A172 (cell line): ENCODE results near the gene RPLP2. TPM values are rescaled to one million over a fixed set of nuclear protein-coding genes. Genes with fewer than 3 reads are reported as not detected.

Experiments used
- DNase-seq: peaks from one replicate; pipeline ENCODE4 v3.0.0-alpha.2; 2015; ENCODE audit warnings: low spot score
- total RNA-seq: library from RNA; depleted of rRNA; stranded (reverse); fragments of >200 nt; shearing (Covaris generic); gene quantifications from 2 replicates; pipeline ENCODE4 v1.2.3, GENCODE V29; 2014

Gene RPLP2
- total RNA-seq, 1 experiment from 2014 or later = 585 TPM

- DNase-seq = no peak
Observed at GRCh38 chr11:823441-824291, 13.9 kb downstream of the RPLP2 start.

DNA sequence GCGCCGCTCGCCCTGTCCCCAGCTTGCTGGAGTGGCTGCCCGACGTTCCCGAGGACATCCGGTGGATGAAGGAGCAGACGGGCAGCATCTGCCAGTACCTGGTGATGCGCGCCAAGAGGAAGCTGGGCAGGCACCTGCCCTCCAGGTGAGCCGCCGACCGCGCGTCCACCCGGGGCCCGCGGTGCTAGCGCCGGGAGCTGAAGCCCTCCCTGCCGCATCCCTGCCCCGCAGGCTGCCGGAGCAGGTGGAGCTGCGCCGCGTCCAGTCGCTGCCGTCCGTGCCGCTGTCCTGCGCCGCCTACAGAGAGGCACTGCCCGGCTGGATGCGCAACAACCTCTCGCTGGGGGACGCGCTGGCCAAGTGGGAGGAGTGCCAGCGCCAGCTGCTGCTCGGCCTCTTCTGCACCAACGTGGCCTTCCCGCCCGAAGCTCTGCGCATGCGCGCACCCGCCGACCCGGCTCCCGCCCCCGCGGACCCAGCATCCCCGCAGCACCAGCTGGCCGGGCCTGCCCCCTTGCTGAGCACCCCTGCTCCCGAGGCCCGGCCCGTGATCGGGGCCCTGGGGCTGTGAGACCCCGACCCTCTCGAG lies 14.6 kb downstream of the RPLP2 start:
- DNase-seq = no peak

- DNase-seq = no peak
Observed at GRCh38 chr11:824942-825341, 15.2 kb downstream of the RPLP2 start.

DNA sequence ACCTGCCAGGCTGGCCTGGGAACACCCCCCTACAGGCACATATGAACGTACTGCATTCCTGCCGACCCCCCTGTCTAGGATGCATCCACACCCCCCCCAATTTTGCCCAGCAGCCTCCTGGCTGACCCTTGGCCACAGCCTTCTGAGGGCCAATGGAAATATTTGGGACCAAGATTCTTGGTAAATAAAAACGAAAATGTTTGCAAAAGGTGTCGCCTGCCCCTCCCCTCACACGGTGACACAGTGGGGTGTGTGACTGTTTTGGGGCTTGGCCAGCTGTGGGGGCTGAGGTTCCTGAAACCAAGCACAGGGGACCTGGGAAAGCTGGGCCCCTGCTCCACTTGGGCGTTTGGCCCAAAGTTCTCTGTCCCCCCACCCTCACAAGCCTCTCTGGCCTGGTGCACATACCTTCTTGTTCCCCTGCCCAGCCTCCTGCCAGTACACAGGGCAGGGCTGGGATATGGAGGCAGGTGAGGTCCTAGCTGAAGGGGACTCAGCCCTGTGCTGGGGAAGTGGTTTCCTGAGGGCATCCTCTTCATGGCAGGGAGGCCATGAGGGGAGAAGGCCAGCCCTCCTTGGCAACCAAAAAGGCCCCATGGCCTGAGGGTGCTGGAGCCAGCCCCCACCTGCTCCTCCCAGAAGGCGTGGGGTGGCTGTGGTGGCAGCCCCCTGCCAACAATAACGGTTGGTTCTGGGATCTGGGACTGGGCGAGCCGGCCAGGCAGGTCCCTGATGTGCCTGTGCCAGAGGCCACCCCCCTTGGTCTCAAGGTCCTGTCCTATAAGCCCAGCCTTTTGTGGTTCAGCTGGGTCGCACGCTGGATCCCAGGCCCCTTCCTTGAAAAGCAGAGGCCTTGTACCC lies 15.8 kb downstream of the RPLP2 start:
- DNase-seq = no peak

- no peak for DNase-seq
Observed at GRCh38 chr11:826227-826621, 16.5 kb downstream of the RPLP2 start.

DNA sequence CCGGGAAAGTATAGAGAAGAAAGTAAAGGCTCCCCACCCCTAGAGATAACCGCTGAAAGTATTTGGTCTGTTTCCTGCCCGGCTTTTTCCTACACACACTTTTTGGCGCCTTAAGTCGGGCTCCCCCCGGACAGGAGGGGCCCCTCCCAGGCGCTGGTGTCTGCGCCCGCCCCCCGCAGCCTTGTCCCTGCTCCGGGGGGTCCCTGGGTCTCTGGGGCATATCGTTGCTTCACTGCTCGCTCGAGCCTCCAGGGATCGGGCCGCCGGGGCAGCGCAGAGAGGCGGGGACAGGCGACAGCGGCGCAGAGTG lies 17.0 kb downstream of the RPLP2 start:
- no peak for DNase-seq

- no peak for DNase-seq
Observed at GRCh38 chr11:827146-827896, 17.6 kb downstream of the RPLP2 start.

GRCh38 chr11:827897-828192 lies 18.1 kb downstream of the RPLP2 start, which contains the start of gene CRACR2B:
Gene CRACR2B (plus strand): TSS chr11:827919. CDS start chr11:828608, 689 bp downstream.
- DNase-seq = no peak

DNA sequence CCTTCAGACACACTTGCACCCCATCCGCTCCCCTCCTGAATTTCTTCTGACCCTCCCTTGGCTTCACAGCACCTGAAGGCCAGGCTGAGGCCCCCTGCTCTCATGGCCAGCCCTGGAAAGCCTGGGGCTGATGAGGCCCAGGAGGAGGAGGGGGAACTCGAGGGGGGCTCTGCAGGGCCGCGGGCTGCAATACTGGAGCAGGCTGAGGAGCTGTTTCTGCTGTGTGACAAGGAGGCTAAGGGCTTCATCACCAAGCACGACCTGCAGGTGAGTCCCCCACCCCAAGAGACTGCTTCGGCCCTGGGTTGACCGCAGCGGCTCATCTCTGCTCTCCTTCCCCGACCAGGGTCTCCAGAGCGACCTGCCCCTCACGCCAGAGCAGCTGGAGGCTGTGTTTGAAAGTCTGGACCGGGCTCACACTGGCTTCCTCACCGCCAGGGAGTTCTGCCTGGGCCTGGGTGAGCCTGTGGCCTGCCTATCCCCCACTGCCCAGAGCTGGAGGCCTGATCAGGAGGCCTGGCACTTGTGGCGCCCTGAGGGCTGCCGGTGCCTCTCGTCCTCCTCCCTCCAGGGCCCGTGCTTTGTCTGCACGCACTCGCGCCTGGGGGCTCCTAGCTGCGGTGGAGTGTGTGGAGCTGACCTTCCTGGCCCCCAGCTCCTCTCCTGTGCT lies 18.9 kb downstream of the RPLP2 start:
- DNase-seq = no peak

GRCh38 chr11:829176-829846 lies 19.5 kb downstream of the RPLP2 start:
- no peak for DNase-seq

DNA sequence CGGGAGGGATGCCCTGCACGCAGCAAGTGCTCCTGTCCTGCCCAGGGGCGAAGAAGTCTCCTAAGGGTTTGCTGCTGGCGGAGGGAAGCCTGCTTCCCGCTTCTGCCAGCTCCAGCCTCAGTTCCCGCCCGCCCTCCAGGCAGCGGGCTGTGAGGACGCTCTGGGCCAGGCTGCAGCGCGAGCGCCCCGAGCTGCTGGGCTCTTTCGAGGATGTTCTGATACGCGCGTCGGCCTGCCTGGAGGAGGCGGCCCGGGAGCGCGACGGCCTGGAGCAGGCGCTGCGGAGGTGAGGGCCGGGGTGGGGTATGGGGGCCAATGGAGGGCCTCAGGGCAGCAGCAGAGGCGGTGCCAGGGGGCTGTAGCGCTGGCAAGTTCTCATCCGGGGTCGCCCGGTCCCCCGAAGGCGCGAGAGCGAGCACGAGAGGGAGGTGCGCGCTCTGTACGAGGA lies 20.1 kb downstream of the RPLP2 start:
- no peak for DNase-seq

- no peak for DNase-seq
Observed at GRCh38 chr11:830295-831117, 20.7 kb downstream of the RPLP2 start.

DNA sequence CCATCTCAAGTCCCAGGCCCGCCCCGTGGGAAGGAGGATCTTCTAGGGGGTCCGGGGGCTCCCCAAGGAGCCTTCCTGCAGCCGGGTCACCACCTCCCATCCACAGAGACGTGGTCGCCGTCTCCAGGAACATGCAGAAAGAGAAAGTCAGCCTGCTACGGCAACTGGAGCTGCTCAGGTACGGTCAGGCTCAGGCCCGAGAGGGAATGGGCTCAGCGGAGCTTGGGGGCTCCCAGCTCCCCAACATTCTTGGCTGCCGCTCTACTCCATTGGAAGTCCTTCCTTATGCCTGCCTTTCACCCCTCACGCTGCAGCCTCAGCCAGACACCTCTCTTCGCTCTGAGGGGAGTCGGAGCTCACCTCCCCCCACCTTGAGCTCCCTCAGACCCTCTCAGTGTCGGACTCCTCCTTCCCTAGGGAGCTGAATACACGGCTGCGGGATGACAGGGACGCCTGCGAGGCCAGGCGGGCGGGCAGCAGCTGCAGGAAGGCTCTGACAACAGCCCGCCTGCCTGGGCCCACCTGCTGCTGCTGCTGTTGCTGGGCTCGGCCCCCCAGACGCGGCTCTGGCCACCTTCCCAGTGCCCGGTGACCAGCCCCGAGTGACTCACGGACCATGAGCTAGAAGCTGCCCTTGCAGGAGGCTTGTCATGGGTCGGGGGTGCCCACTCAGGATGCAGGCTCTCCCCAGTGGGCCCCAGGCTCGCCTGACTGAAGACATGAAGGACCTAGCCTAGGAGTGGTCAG lies 21.5 kb downstream of the RPLP2 start:
- DNase-seq = peak; percentile 91

- no peak for DNase-seq
Observed at GRCh38 chr11:831961-832528, 22.3 kb downstream of the RPLP2 start.

GRCh38 chr11:832529-833113 lies 22.9 kb downstream of the RPLP2 start, which contains the start of gene CD151:
Gene CD151 (plus strand): TSS chr11:832952. CDS start chr11:836070, 3,118 bp downstream.
- peak; percentile 62 for DNase-seq

- DNase-seq = peak; percentile 50
Observed at GRCh38 chr11:833114-833791, 23.5 kb downstream of the RPLP2 start.

GRCh38 chr11:833849-834311 lies 24.1 kb downstream of the RPLP2 start:
- DNase-seq = no peak
